ENCODE data around the gene TXN2.
A peak's percentile ranks its signal among the peaks of the same experiment; 100 is the strongest.

TXN2 gene

GRCh38 chr22:36472689-36473088 lies 8.8 kb downstream of the TXN2 start:
- Histone ChIP-seq H3K36me3 (peaks cover 47 to 68% (median 65%) of the 10 kb centered on the region in 11 experiments), H3K4me1 (peaks cover 63 to 78% (median 73%) of the 10 kb centered on the region in 10 experiments), H3K27me3 (no peaks in the 10 kb centered on the region), H3K27ac (peak overlapping the region in 9 of 11 experiments; percentile 11 to 98 (median 91); a peak in 16 of 22 replicates), H4K20me1 (peaks cover 0 to 11% (median 0%) of the 10 kb centered on the region in 11 experiments; a peak in 4 of 22 replicates), H3K4me2 (peak overlapping the region; percentile 72 to 92 (median 83); a peak in 16 of 22 replicates), H3K9ac (peak overlapping the region in 9 of 11 experiments; percentile 33 to 83 (median 68); a peak in 8 of 22 replicates), H3K4me3 (no peak overlapping the region), H3K9me3 (replicated peaks in 1 of 11) (no peaks in the 10 kb centered on the region)
- TF ChIP-seq Cebpa-rat (IDR thresholded peaks at IDR 0.05), result no peak

- TF ChIP-seq Cebpa-rat (IDR thresholded peaks at IDR 0.05), result no peak
- no peaks in the 10 kb centered on the region for H3K9me3 ChIP-seq (replicated peaks in 1 of 11)
- peaks cover 0 to 11% (median 0%) of the 10 kb centered on the region in 11 experiments; a peak in 4 of 22 replicates for H4K20me1 ChIP-seq
- H3K4me3 ChIP-seq, result no peak overlapping the region
- peak overlapping the region in 10 of 11 experiments; percentile 15 to 98 (median 88); a peak in 19 of 22 replicates for H3K4me2 ChIP-seq
- H3K36me3 ChIP-seq, result peaks cover 34 to 57% (median 52%) of the 10 kb centered on the region in 11 experiments
- peak overlapping the region in 8 of 11 experiments; percentile 74 to 98 (median 94); a peak in 16 of 22 replicates for H3K27ac ChIP-seq
- no peaks in the 10 kb centered on the region for H3K27me3 ChIP-seq
- peaks cover 76 to 91% (median 86%) of the 10 kb centered on the region in 10 experiments for H3K4me1 ChIP-seq
- H3K9ac ChIP-seq, result peak overlapping the region in 10 of 11 experiments; percentile 7 to 87 (median 62); a peak in 17 of 22 replicates
These were observed 10.1 kb downstream of the TXN2 start for GRCh38 chr22:36471341-36471821.

- Histone ChIP-seq H3K36me3 (peaks cover 30 to 53% (median 48%) of the 10 kb centered on the region in 11 experiments), H3K4me3 (no peak overlapping the region), H3K4me2 (peak overlapping the region in 10 of 11 experiments; percentile 15 to 98 (median 88); a peak in 19 of 22 replicates), H3K27me3 (no peaks in the 10 kb centered on the region), H3K9me3 (replicated peaks in 1 of 11) (no peaks in the 10 kb centered on the region), H4K20me1 (peaks cover 0 to 11% (median 0%) of the 10 kb centered on the region in 11 experiments; a peak in 4 of 22 replicates), H3K9ac (peak overlapping the region in 10 of 11 experiments; percentile 7 to 87 (median 62); a peak in 18 of 22 replicates), H3K27ac (peak overlapping the region in 8 of 11 experiments; percentile 74 to 98 (median 94); a peak in 16 of 22 replicates), H3K4me1 (peaks cover 80 to 95% (median 90%) of the 10 kb centered on the region in 10 experiments)
- no peak for TF ChIP-seq Cebpa-rat (IDR thresholded peaks at IDR 0.05)
These were observed 10.5 kb downstream of the TXN2 start for GRCh38 chr22:36470994-36471331.

GRCh38 chr22:36470162-36470993 lies 11.1 kb downstream of the TXN2 start:
- no peak for TF ChIP-seq Cebpa-rat (IDR thresholded peaks at IDR 0.05)
- Histone ChIP-seq H3K36me3 (peaks cover 24 to 51% (median 42%) of the 10 kb centered on the region in 11 experiments), H3K27me3 (no peaks in the 10 kb centered on the region), H3K4me1 (peaks cover 85 to 100% (median 95%) of the 10 kb centered on the region in 10 experiments), H3K27ac (peak overlapping the region in 9 of 11 experiments; percentile 80 to 98 (median 92); a peak in 18 of 22 replicates), H3K4me2 (peak overlapping the region; percentile 77 to 98 (median 91)), H3K4me3 (peak overlapping the region in 5 of 10 experiments; percentile 8 to 42 (median 32); a peak in 5 of 20 replicates), H3K9me3 (replicated peaks in 1 of 11) (no peaks in the 10 kb centered on the region), H3K9ac (peak overlapping the region in 10 of 11 experiments; percentile 7 to 87 (median 78); a peak in 19 of 22 replicates), H4K20me1 (peaks cover 0 to 11% (median 0%) of the 10 kb centered on the region in 11 experiments; a peak in 4 of 22 replicates)

- H3K27ac ChIP-seq, result peak overlapping the region in 9 of 11 experiments; percentile 80 to 98 (median 92); a peak in 18 of 22 replicates
- no peaks in the 10 kb centered on the region for H3K27me3 ChIP-seq
- peaks cover 12 to 44% (median 30%) of the 10 kb centered on the region in 11 experiments for H3K36me3 ChIP-seq
- H3K9ac ChIP-seq, result peak overlapping the region in 9 of 11 experiments; percentile 62 to 87 (median 79); a peak in 18 of 22 replicates
- H3K4me3 ChIP-seq, result peak overlapping the region in 5 of 10 experiments; percentile 4 to 42 (median 11); a peak in 6 of 20 replicates
- no peak for TF ChIP-seq Cebpa-rat (IDR thresholded peaks at IDR 0.05)
- peaks cover 0 to 11% (median 0%) of the 10 kb centered on the region in 11 experiments; a peak in 4 of 22 replicates for H4K20me1 ChIP-seq
- H3K4me1 ChIP-seq, result peaks cover 73 to 100% (median 99%) of the 10 kb centered on the region in 10 experiments
- peak overlapping the region; percentile 77 to 98 (median 91) for H3K4me2 ChIP-seq
- no peaks in the 10 kb centered on the region for H3K9me3 ChIP-seq (replicated peaks in 1 of 11)
These were observed 12.2 kb downstream of the TXN2 start for GRCh38 chr22:36469094-36469710.

GRCh38 chr22:36467946-36468345 lies 13.5 kb downstream of the TXN2 start:
- Histone ChIP-seq H3K36me3 (peaks cover 4 to 34% (median 20%) of the 10 kb centered on the region in 11 experiments; a peak in 17 of 22 replicates), H3K9me3 (replicated peaks in 1 of 11) (no peaks in the 10 kb centered on the region), H3K4me1 (peaks cover 60 to 100% (median 97%) of the 10 kb centered on the region in 10 experiments), H3K27me3 (no peaks in the 10 kb centered on the region), H3K9ac (peak overlapping the region; percentile 47 to 87 (median 77); a peak in 21 of 22 replicates), H4K20me1 (peaks cover 0 to 11% (median 0%) of the 10 kb centered on the region in 11 experiments; a peak in 4 of 22 replicates), H3K4me2 (peak overlapping the region; percentile 77 to 98 (median 91)), H3K27ac (peak overlapping the region; percentile 8 to 98 (median 92); a peak in 21 of 22 replicates), H3K4me3 (peak overlapping the region in 9 of 10 experiments; percentile 9 to 57 (median 32); a peak in 12 of 20 replicates)
- TF ChIP-seq Cebpa-rat (IDR thresholded peaks at IDR 0.05), result 0 out of 22 replicates have a peak, but pooled peaks of 2 of the 11 experiments have one; percentile 11 to 32

GRCh38 chr22:36467042-36467810 lies 14.2 kb downstream of the TXN2 start:
- TF ChIP-seq Cebpa-rat (IDR thresholded peaks at IDR 0.05), result no peak
- Histone ChIP-seq H3K4me1 (peaks cover 62 to 100% (median 96%) of the 10 kb centered on the region in 10 experiments), H3K36me3 (peaks cover 0 to 26% (median 13%) of the 10 kb centered on the region in 11 experiments; a peak in 15 of 22 replicates), H3K27me3 (no peaks in the 10 kb centered on the region), H3K27ac (peak overlapping the region; percentile 8 to 98 (median 92); a peak in 21 of 22 replicates), H3K4me2 (peak overlapping the region; percentile 77 to 98 (median 91)), H3K9me3 (replicated peaks in 1 of 11) (no peaks in the 10 kb centered on the region), H3K9ac (peak overlapping the region in 10 of 11 experiments; percentile 51 to 87 (median 78); a peak in 18 of 22 replicates), H4K20me1 (peaks cover 0 to 11% (median 0%) of the 10 kb centered on the region in 11 experiments; a peak in 4 of 22 replicates), H3K4me3 (peak overlapping the region in 9 of 10 experiments; percentile 9 to 57 (median 21); a peak in 12 of 20 replicates)
